B cell (primary cell): ENCODE data around the gene ZBTB21. TPM values are rescaled to one million over a fixed set of nuclear protein-coding genes. Genes with fewer than 3 reads are reported as not detected.

Experiments
- ATAC-seq: fragments of 200-7000 bp; cut with Tn5 transposase; one replicate; pipeline ENCODE4 v1.10.0; 2021; ENCODE audit warnings: low read depth, mild to moderate bottlenecking, moderate number of reproducible peaks, moderate library complexity
- CTCF ChIA-PET: fragments of 350-600 bp; sonication (Branson Sonifier 250); formaldehyde crosslinking; loops from one replicate; lab custom pipeline; 2021; ENCODE audit warnings: antibody characterized with exemption, inconsistent platforms; lab: Charles Lee
- POLR2A ChIA-PET: fragments of 350-600 bp; sonication (Branson Sonifier 250); formaldehyde crosslinking; loops from one replicate; lab custom pipeline; 2021; ENCODE audit warnings: antibody characterized with exemption; lab: Charles Lee
- DNase-seq: peaks from one replicate; pipeline ENCODE4 v3.0.0; 2013
- H2AFZ ChIP-seq: 2 replicates; pipeline ENCODE4 v1.6.1; 2012; ENCODE audit warnings: mild to moderate bottlenecking, low read depth, low read length; ENCODE audit not compliant: insufficient read depth, poor library complexity, severe bottlenecking
- H3K27ac ChIP-seq, 2 donors: 1 replicate in 1 of 2; 2 replicates in 1 of 2; pipeline ENCODE4 v1.5.1; 2012 to 2013; ENCODE audit warnings: low read length in 2 of 2, mild to moderate bottlenecking in 2 of 2, moderate library complexity in 1 of 2
- H3K27me3 ChIP-seq, 4 experiments: fragments of 200-600 bp in 1 of 4; sonication (generic) in 1 of 4; replicated peaks in 1 of 4; 1 replicate in 2 of 4; 2 replicates in 2 of 4; pipeline versions ENCODE4 v1.6.1 to v1.7.0; 2013 to 2016; ENCODE audit warnings: low read length in 3 of 4, mild to moderate bottlenecking in 2 of 4, mixed read lengths in 1 of 4, moderate library complexity in 1 of 4; ENCODE audit not compliant: insufficient read depth in 4 of 4, control insufficient read depth in 3 of 4; ENCODE audit errors: control extremely low read depth in 1 of 4
- H3K36me3 ChIP-seq, 2 experiments: replicated peaks in 1 of 2; 1 replicate in 1 of 2; 2 replicates in 1 of 2; pipeline versions ENCODE4 v1.6.1 to v1.7.1; 2013; ENCODE audit warnings: low read length in 1 of 2; ENCODE audit not compliant: insufficient read depth in 2 of 2, control insufficient read depth in 1 of 2; ENCODE audit errors: control extremely low read depth in 1 of 2, extremely low read depth in 1 of 2
- H3K4me1 ChIP-seq, 2 donors: fragments of 200-600 bp in 1 of 2; sonication (generic) in 1 of 2; 1 replicate in 1 of 2; 2 replicates in 1 of 2; pipeline versions ENCODE4 v1.5.1 to v1.6.1; 2013 to 2017; ENCODE audit warnings: low read length in 2 of 2; ENCODE audit not compliant: control insufficient read depth in 2 of 2, insufficient read depth in 2 of 2
- H3K4me2 ChIP-seq: replicated peaks from 2 replicates; pipeline ENCODE3; 2012; ENCODE audit warnings: mild to moderate bottlenecking, low read depth, low read length; ENCODE audit not compliant: poor library complexity, severe bottlenecking
- H3K4me3 ChIP-seq, 5 experiments: fragments of 200-600 bp in 1 of 5; sonication (generic) in 1 of 5; 1 replicate in 3 of 5; 2 replicates in 2 of 5; pipeline versions ENCODE4 v1.5.1 to v1.7.0; 2011 to 2016; ENCODE audit warnings: low read length in 4 of 5, mild to moderate bottlenecking in 4 of 5, low read depth in 2 of 5, control low read depth in 1 of 5, moderate library complexity in 1 of 5; ENCODE audit not compliant: insufficient read depth in 1 of 5; ENCODE audit errors: control extremely low read depth in 1 of 5, extremely low read depth in 1 of 5
- H3K79me2 ChIP-seq: fragments of 200-600 bp; sonication (generic); one replicate; pipeline ENCODE4 v1.6.0; 2016; ENCODE audit warnings: low read length; ENCODE audit not compliant: control insufficient read depth, insufficient read depth
- H3K9ac ChIP-seq: fragments of 200-600 bp; sonication (generic); 2 replicates; pipeline ENCODE4 v1.6.1; 2017; ENCODE audit warnings: mild to moderate bottlenecking, low read length, moderate library complexity
- H3K9me3 ChIP-seq, 3 donors: one replicate each; pipeline versions ENCODE4 v1.6.1 to v1.7.1; 2013; ENCODE audit warnings: low read length in 2 of 3; ENCODE audit not compliant: control insufficient read depth in 2 of 3, insufficient read depth in 1 of 3; ENCODE audit errors: control extremely low read depth in 1 of 3
- H4K20me1 ChIP-seq: 2 replicates; pipeline ENCODE4 v1.6.0; 2012; ENCODE audit warnings: mild to moderate bottlenecking, low read length; ENCODE audit not compliant: insufficient read depth, control insufficient read depth, poor library complexity, severe bottlenecking
- H3K27ac Mint-ChIP-seq: one replicate; pipeline ENCODE4 v1.8.0; 2021; ENCODE audit warnings: mixed read lengths
- H3K27me3 Mint-ChIP-seq: one replicate; pipeline ENCODE4 v1.8.0; 2021; ENCODE audit warnings: mixed read lengths
- H3K4me1 Mint-ChIP-seq: one replicate; pipeline ENCODE4 v1.8.0; 2021; ENCODE audit warnings: mixed read lengths
- H3K4me3 Mint-ChIP-seq: one replicate; pipeline ENCODE4 v1.8.0; 2021; ENCODE audit warnings: mixed read lengths
- H3K9me3 Mint-ChIP-seq: one replicate; pipeline ENCODE4 v1.8.0; 2022; ENCODE audit warnings: mixed read lengths; ENCODE audit not compliant: insufficient read depth
- CTCF ChIP-seq: fragments of 200-600 bp; IDR thresholded peaks from one replicate; pipeline ENCODE4 v1.8.0; 2022; ENCODE audit warnings: antibody characterized with exemption, mild to moderate bottlenecking
- EZH2 ChIP-seq: IDR thresholded peaks from 2 replicates; pipeline ENCODE4 v1.6.1; 2012; ENCODE audit warnings: borderline replicate concordance, low read depth, mild to moderate bottlenecking, moderate library complexity, low read length; ENCODE audit not compliant: insufficient read depth, poor library complexity, severe bottlenecking
- WGBS: methylation state at CpG from one replicate; pipeline ENCODE4 v1.1.5; 2013; ENCODE audit warnings: missing lambda C conversion rate; ENCODE audit not compliant: insufficient coverage; 5-methylcytosine and 5-hydroxymethylcytosine counted together
- intact Hi-C: fragments of 100-400 bp; cut with micrococcal nuclease; formaldehyde crosslinking; loops from one replicate; pipeline ENCODE4 v1.10.0; 2022
- polyA plus RNA-seq: library from polyadenylated mRNA; depleted of rRNA; stranded (reverse); fragments of >200 nt; gene quantifications from 2 replicates; pipeline ENCODE4 v1.2.3, GENCODE V29; 2012
- total RNA-seq, 2 donors: library from RNA; stranded (reverse); fragments of 120-200 nt in 1 of 2; gene quantifications; 1 replicate in 1 of 2; 2 replicates in 1 of 2; pipeline versions ENCODE4 v1.2.3 to v1.2.4, GENCODE V29; 2013 to 2022

Gene ZBTB21
- total and polyA plus RNA-seq, 2 donors (not counting 1 experiment from before 2014, with no cell fraction given) = 12.4 to 40.1 TPM

GRCh38 chr21:42031816-42032215, 21.7 kb upstream of the ZBTB21 start:
- no peak overlapping the region for H3K27ac Mint-ChIP-seq
- Histone ChIP-seq H3K4me2 (no peak overlapping the region), H3K4me1 (no peaks in the 10 kb centered on the region), H3K9me3 (no peaks in the 10 kb centered on the region), H4K20me1 (no peaks in the 10 kb centered on the region), H3K4me3 (no peak overlapping the region), H3K36me3 (no peaks in the 10 kb centered on the region), H3K27ac (no peak overlapping the region), H3K79me2 (no peaks in the 10 kb centered on the region), H3K9ac (no peak overlapping the region), H3K27me3 (peaks cover 0 to 3% (median under 1%) of the 10 kb centered on the region in 4 experiments), H2AFZ (no peak overlapping the region)
- TF ChIP-seq EZH2 (no peak), CTCF (no peak)
- ChIA-PET CTCF (interaction anchor here (0.8 kb wide), 2 partner anchors 15 to 33 kb away, joined by 3 read pairs; no protein-coding TSS in a partner anchor), POLR2A (no interaction called here)
- peaks cover 6% of the 10 kb centered on the region for H3K4me1 Mint-ChIP-seq
- ATAC-seq = no peak
- H3K9me3 Mint-ChIP-seq = no peaks in the 10 kb centered on the region
- no peak overlapping the region for H3K4me3 Mint-ChIP-seq
- DNase-seq = no peak
- H3K27me3 Mint-ChIP-seq = peaks cover 8% of the 10 kb centered on the region
- 49% methylated on average over 3 of the region's 4 CpGs for WGBS
- intact Hi-C loops = no loop called here

- Mint-ChIP-seq H3K4me1 (peaks cover 6% of the 10 kb centered on the region), H3K27ac (no peak overlapping the region), H3K4me3 (no peak overlapping the region), H3K27me3 (peaks cover 8% of the 10 kb centered on the region), H3K9me3 (no peaks in the 10 kb centered on the region)
- H3K27me3 ChIP-seq = peaks cover 0 to 3% (median under 1%) of the 10 kb centered on the region in 4 experiments
- intact Hi-C loops = no loop called here
- no peak overlapping the region for H3K4me3 ChIP-seq
- H4K20me1 ChIP-seq = no peaks in the 10 kb centered on the region
- no peak overlapping the region for H3K9ac ChIP-seq
- POLR2A ChIA-PET = no interaction called here
- H3K36me3 ChIP-seq = no peaks in the 10 kb centered on the region
- DNase-seq (no peak), ATAC-seq (no peak)
- WGBS = 93% methylated on average over 7 of the region's 9 CpGs
- no peak overlapping the region for H3K4me2 ChIP-seq
- H3K79me2 ChIP-seq = no peaks in the 10 kb centered on the region
- TF ChIP-seq CTCF (no peak), EZH2 (no peak)
- H2AFZ ChIP-seq = no peak overlapping the region
- no peaks in the 10 kb centered on the region for H3K4me1 ChIP-seq
- CTCF ChIA-PET = interaction anchor here (0.8 kb wide), 1 partner anchor 15 kb away, joined by 3 read pairs; no protein-coding TSS in a partner anchor
- no peaks in the 10 kb centered on the region for H3K9me3 ChIP-seq
- H3K27ac ChIP-seq = no peak overlapping the region
Observed at GRCh38 chr21:42031241-42031640, 21.1 kb upstream of the ZBTB21 start.
